GM21390 (cell line): ENCODE measurements around the gene ADIPOR2.
A peak's percentile ranks its signal among the peaks of the same experiment; 100 is the strongest.

Experiments used
- ATAC-seq: cut with Tn5 transposase; IDR thresholded peaks from one replicate; pipeline ENCODE4 v1.9.1; 2021; ENCODE audit not compliant: unreplicated experiment

The ADIPOR2 gene

GRCh38 chr12:1769809-1770494 is 79.1 kb downstream of the ADIPOR2 start:
- ATAC-seq, result no peak

GRCh38 chr12:1773937-1774655 is 83.2 kb downstream of the ADIPOR2 start:
- no peak for ATAC-seq

GRCh38 chr12:1776170-1776921 is 85.5 kb downstream of the ADIPOR2 start:
- no peak for ATAC-seq

GRCh38 chr12:1777798-1778197 is 86.9 kb downstream of the ADIPOR2 start:
- ATAC-seq, result no peak

GRCh38 chr12:1778911-1779310 is 88.0 kb downstream of the ADIPOR2 start:
- ATAC-seq, result no peak

GRCh38 chr12:1779783-1780182 is 88.9 kb downstream of the ADIPOR2 start:
- ATAC-seq, result no peak

- no peak for ATAC-seq
Measured at GRCh38 chr12:1781772-1782171, 90.9 kb downstream of the ADIPOR2 start.

GRCh38 chr12:1782215-1782614 is 91.3 kb downstream of the ADIPOR2 start:
- no peak for ATAC-seq

GRCh38 chr12:1787714-1788113 is 96.8 kb downstream of the ADIPOR2 start:
- ATAC-seq, result no peak

GRCh38 chr12:1790444-1790843 is 99.6 kb downstream of the ADIPOR2 start:
- ATAC-seq, result no peak

GRCh38 chr12:1791104-1791841 is 100.4 kb downstream of the ADIPOR2 start:
- ATAC-seq, result no peak

GRCh38 chr12:1792406-1792805 is 101.5 kb downstream of the ADIPOR2 start:
- ATAC-seq, result no peak

GRCh38 chr12:1793426-1794210 is 102.7 kb downstream of the ADIPOR2 start:
- ATAC-seq, result no peak

- no peak for ATAC-seq
Measured at GRCh38 chr12:1794440-1795090, 103.7 kb downstream of the ADIPOR2 start.

GRCh38 chr12:1795221-1795784 is 104.4 kb downstream of the ADIPOR2 start:
- ATAC-seq, result no peak

- ATAC-seq, result peak; percentile 96
Measured at GRCh38 chr12:1795785-1796514, 105.1 kb downstream of the ADIPOR2 start.

GRCh38 chr12:1796515-1797010 is 105.7 kb downstream of the ADIPOR2 start:
- peak; percentile 23 for ATAC-seq

- ATAC-seq, result no peak
Measured at GRCh38 chr12:1797011-1797901, 106.4 kb downstream of the ADIPOR2 start.
